Kidney glomerular epithelial cell (primary cell): ENCODE measurements around the gene ADGRB3.
"Not testable (repeated sequence)": the region's sequence is repeated elsewhere in the genome, so short reads cannot be mapped to it uniquely, and the experiment has no call there.

ENCODE experiments used
- DNase-seq: peaks from one replicate; lab custom pipeline; 2025; lab: John Stamatoyannopoulos, UW

ADGRB3 gene

GRCh38 chr6:69261010-69261409 lies 625.9 kb downstream of the ADGRB3 start:
- no peak for DNase-seq

- DNase-seq, result no peak
Observed at GRCh38 chr6:69263297-69263696, 628.2 kb downstream of the ADGRB3 start.

DNA sequence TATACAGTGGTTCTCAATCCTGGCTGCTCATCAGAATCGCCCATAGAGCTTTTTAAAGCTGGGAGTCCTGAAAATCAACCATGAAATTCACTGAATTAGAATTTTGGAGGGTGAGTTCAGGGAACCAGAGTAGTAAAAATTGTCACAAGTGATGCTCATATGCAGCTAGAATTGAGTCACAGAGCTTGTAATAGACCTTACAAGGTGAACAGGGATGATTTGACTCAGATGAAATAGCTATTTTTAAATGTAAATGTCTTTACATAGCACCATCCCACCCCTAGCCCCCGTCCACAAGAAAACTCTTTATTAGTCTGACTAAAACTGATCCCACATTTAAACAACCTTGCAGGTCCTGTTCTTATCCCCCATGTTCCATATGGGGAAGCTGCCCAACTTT lies 630.0 kb downstream of the ADGRB3 start:
- DNase-seq, result no peak

DNA sequence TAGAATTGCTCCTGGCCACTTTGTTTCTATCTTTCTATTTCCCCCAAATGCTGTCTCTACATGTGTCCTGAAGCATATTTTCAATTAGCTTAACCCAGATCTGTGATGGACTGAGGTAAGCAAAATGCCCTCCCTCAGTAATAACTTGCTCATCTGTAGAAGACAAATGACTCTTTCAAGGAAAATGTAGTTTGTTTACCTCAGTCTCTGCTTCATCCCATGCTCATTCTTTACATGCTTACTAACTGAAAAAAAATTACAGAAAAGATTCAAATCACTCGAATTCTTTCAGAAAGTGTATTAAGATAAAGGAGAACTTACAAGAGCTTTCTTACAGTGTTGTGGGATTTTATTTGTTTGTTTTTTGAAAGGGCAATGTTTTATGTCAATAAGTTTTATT lies 630.6 kb downstream of the ADGRB3 start:
- DNase-seq, result no peak

- no peak for DNase-seq
Observed at GRCh38 chr6:69276204-69276603, 641.1 kb downstream of the ADGRB3 start.

DNA sequence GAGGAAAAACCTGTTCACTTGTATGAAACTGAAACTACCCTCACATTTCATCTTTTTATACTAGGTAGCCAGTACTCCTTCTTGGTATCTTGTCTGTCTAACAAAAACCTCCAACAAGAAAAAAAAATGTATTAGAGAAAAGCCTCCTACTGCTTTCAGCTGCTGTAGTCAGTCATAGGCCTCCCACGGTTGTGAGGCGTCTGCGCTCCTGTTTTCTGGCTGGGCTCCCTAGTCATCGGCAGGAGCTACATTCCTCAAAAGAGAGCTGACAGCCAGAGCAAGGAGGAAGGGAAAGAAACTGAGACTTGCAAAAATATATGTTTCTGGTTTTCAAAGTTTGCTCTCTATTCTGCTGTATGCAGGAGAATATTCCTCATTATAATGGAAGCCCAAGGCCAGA lies 644.7 kb downstream of the ADGRB3 start:
- DNase-seq, result no peak

- DNase-seq, result no peak
Observed at GRCh38 chr6:69280858-69281257, 645.8 kb downstream of the ADGRB3 start.

GRCh38 chr6:69284176-69284730 lies 649.2 kb downstream of the ADGRB3 start:
- no peak for DNase-seq

DNA sequence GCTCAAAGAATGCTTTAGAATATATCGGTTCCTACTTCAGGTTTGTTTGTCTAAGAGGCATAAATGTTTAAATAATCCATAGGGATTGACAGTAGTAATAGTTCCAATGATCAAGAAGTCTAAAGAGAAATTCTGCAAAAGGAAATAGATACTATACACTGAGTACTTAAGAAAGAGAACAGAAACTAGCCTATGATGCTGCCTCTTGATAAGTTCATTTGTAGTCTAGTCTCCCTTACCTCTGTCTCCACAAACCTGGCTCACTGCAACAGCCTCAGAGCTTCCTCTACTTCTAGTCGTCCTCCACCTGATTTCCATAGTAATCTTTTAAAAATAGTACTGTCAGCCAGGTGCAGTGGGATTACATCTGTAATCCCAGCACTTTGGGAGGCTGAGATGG lies 650.0 kb downstream of the ADGRB3 start:
- no peak for DNase-seq

- DNase-seq, result no peak
Observed at GRCh38 chr6:69286331-69286730, 651.2 kb downstream of the ADGRB3 start.

GRCh38 chr6:69288198-69288597 lies 653.1 kb downstream of the ADGRB3 start:
- DNase-seq, result not testable (repeated sequence)

DNA sequence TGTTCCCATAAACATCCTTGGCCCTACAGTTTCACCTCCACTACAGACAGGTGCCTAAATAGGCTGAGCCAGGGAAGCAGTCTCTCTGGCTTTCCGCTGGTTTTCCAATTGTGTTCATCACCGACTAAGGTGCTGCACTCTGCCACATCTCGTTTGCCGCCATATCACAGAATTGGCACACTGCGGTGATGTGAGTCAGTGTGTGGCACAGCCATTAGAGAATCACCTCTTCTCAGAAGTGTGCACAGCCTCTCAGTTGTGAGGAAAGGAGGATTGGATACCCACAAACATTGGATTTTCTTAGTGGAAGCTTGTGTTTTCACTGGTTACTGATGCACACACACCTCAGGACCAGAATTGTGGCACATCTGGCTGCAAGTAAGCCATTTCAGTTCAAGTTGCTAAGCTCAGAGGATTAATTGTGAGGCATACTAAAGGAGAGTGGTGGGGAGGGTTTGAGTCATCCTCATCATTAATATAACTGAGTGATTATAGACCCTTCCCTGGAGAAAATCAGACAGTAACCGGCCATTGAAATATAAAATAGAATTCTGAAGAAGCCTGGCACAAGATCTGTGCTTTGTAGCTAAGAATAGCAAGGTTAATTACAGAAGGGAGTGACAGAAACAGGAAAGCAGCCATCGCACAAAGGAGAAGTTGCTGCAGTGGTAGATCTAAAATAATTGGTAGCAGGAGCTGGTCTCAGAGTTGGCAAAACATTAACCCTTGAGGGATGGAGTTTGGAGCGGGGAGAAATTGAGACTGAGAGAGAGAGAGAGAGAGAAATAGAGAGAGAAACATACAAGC lies 654.8 kb downstream of the ADGRB3 start:
- no peak for DNase-seq

DNA sequence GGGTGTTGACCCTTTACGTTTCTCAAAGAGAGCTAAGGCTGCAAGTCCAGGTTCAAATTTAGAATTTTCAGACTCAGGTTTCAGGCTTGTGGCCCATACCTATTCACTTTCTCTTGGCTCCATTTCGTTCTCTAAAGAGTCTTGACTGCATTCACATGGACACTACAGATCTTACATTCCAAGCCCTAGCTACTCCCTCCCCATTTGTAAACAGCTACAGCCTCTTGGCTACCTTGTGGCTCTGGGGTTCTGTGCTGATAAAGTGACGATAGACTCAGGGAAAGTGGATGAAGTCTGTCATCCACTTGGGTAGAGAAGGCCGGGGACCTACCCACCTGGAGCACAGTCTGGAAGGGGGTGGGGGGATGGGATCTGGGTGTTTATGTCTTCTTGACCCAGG lies 658.4 kb downstream of the ADGRB3 start:
- no peak for DNase-seq

GRCh38 chr6:69294407-69294806 lies 659.3 kb downstream of the ADGRB3 start:
- DNase-seq, result no peak

DNA sequence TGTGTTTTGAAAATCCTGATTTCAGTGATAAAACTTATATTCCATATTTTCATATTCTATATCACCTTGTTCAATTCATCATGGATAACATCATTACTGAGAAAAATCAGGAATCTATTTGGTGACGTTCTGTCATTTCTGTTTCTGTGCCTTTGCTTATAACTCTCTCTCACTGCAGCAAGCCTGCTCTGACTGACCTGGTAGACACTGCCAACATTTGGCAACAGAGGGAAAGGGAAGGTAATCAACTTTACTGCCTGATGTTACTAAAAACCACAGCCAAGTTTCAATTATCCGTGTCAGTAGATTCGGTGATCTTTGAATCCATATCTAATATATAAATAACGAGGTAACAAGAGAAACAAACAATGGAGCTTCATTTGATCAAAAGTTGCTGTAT lies 659.8 kb downstream of the ADGRB3 start:
- DNase-seq, result no peak

- DNase-seq, result no peak
Observed at GRCh38 chr6:69303382-69303781, 668.3 kb downstream of the ADGRB3 start.

DNA sequence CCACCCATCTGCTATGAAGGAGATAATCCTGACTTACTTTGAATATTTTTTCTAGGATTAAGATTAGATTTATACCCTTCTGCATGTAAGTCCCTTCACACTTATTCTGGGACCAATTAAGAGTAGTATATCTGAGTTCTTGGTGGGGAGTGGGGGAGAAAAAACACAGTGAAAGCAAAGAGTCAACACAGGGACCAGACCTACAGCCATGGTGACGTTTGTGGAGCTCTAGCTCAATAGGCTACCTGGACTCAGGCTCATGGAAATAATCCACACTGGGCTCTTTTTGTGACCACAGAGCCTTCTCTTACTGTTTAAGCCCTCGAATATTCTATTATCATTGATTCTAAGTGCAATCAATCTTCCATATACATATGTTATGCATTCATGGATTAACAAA lies 670.4 kb downstream of the ADGRB3 start:
- no peak for DNase-seq

GRCh38 chr6:69308584-69308983 lies 673.5 kb downstream of the ADGRB3 start:
- DNase-seq, result no peak

DNA sequence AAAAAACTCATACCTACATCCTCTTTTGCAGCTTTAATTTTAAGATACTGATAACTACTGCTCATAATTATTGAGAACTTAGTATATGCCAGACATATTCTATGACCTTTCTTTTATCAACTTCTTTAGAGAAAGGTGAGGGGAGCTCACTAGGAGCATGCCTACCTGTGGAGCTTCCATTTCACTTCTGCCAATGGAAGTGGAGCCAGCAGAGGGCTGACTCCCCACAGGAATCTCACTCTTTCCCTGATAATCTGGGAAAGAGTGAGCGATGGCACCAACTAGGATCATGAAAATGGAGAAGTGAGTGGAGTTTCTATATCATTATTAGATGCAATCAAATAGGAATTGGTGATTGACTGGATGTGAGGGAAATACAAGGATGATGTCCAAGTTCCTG lies 676.8 kb downstream of the ADGRB3 start:
- no peak for DNase-seq

GRCh38 chr6:69314001-69314400 lies 678.9 kb downstream of the ADGRB3 start:
- DNase-seq, result no peak

DNA sequence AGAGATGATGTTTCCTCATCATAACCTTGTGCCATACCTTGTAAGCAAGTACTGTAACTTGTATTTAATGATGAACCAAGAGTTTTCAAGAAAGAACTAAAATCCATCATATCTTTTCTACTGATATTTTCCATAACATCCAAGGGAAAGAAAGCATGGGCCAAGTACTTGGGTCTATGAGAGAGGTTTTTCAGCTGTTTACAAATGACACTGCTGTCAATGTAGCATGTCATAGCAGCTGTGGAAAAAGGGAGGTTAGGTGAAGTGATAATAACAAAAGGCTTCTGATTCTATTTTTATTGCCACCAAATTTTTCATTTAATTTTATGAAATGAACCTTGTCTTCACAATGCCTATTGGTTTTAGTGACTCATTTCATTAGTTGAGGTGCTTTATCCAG lies 679.4 kb downstream of the ADGRB3 start:
- DNase-seq, result no peak

DNA sequence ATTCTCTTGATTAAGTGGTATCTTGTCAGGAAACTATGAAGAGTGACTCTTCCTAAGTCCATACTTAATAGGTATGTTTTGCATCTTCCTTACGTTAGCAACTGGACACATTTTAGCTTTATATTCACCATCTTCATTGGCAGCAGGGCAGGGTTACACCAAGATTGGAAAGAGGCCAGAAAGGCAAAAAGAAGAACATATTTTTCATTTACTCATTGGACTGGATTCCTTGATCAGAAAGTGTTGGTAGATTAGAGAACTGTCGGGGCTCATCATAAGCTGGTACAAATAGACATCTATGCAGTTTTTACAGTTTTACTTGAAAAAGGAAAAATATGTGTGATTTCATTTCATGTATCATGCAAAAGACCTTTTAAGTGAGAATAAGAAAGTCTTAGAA lies 696.8 kb downstream of the ADGRB3 start:
- no peak for DNase-seq

DNA sequence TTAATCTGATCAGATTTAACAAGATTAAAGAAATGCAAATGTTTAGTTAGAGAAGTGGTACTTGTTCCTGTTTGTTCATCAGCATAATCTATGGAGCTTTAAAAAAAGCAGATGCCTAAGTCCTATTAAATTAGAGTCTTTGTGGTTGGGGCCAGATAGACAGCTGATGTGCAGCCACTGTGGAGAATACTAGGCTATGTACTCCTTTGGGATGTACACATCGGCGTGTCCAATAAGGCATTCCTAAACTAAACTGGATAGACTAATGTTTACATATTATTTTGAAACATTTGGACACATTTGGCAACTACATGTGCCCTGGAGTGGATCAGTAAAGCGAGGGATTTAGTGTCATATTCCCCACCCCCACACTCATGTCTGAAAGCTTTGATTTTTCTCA lies 702.2 kb downstream of the ADGRB3 start:
- no peak for DNase-seq
